Stimulated activated naive CD4-positive, alpha-beta T cell treated with Interleukin-2 at 50 U/mL for 16 hours (primary cell): ENCODE measurements around the gene PACSIN3.
A peak's percentile ranks its signal among the peaks of the same experiment; 100 is the strongest.

Source experiments
- DNase-seq: peaks from one replicate; lab custom pipeline; 2025; lab: John Stamatoyannopoulos, UW

Gene PACSIN3

GRCh38 chr11:47152953-47153950, 33.0 kb downstream of the PACSIN3 start:
- DNase-seq: peak; percentile 31

DNA sequence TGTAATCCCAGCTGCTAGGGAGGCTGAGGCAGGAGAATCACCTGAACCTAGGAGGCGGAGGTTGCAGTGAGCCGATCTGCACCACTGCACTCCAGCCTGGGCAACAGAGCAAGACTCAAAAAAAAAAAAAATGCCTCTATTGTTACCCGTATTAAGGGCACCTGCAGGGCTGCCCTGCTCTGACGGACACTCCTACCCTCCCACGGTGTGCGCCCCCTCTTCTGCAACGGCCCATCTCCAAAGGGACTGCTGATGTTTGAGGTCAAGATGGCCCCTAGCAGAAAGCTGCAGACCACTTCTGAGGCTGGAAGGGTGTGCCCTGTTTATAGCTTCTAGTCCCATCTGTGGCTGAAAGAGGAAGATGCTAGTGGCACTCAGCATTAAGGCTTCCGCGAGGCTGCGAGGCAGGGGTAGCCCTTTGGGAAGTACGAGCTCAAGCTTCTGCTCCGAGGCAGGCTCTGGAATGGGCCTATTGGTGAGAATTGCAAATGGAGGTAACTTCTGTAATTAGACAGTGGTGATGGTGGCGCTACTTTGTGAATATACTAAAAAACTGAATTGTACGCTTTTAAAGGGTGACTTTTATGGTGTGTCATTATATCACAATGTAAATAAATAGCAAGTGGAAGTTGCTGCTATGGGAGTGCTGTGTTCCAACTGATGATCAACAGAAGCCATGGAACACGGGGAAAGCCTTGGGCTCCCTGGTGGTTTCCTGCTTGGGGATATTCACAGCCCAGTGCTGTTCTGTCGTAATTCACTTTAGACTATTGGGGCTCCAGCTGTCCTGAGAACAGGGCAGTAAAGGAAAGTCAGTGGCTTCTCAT, 33.9 kb downstream of the PACSIN3 start:
- DNase-seq: no peak

DNA sequence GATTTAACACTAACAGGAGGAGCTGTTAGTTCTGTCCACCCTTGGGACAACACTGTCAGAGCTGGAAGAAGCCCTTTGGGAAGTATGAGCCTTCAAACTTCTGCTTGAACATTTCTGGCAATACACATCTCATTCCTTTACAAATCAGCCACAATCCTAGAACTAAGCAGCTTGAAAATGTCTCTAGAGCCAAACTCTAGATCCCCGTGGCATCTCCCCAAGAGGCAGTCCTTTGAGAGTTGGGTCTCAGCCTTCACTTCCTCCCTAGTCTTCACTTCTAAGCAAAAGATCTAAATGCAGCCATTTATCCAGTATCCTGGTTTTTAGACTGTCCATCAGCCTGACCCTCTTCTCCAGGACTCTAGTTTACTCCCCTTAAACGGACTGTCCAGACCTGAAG, 36.5 kb downstream of the PACSIN3 start:
- DNase-seq: no peak

DNA sequence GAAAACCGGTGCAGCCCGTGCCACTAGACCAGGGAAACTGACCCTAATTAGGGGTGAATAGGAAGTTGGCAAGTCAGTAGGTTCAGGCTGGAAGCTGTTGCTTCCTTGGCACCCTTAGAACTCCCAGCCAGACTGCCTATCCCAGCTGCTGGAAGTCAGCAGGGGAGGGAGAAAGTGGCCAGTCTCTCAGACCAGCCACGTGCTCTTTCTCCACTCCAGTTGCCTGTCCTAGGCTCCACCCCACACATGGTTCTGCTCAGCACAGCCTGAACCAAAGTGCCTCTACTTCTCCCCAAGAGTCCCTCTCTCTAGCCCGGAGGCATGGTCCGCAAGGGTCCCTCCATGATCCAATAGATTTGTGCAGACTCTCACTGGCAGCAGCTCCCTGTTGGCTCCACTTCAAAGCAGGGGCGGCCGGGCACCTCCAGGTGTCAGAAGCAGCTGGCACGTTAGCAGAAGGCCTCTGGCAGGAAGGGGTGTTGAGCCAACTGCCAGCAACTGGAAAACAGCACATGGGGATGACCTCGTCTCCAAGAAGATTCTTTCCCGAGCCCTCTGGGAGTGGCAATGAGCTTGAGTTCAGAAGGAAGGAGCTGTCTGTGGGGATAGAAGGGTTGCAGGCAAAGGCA, 37.2 kb downstream of the PACSIN3 start:
- DNase-seq: no peak

- no peak for DNase-seq
Measured at GRCh38 chr11:47148270-47148669, 38.0 kb downstream of the PACSIN3 start.

DNA sequence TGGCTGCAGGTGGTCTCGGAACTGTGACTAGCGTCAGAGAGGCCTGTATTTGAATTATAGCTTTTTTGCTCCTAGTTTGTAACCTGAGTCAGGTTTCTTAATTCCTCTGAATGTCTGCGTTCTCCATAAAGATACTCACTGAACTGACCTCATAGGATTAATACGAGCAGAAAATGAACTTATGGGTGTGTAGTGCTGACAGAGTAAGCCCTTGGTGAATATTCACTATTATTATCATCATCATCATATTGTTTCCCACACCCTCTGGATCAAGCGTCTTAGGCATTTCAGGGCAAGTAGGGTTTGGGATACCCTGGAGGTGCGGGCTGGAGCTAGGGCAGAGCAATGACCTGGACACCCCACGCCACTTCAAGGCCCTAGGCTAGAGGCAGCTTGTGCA, 38.6 kb downstream of the PACSIN3 start:
- no peak for DNase-seq

DNA sequence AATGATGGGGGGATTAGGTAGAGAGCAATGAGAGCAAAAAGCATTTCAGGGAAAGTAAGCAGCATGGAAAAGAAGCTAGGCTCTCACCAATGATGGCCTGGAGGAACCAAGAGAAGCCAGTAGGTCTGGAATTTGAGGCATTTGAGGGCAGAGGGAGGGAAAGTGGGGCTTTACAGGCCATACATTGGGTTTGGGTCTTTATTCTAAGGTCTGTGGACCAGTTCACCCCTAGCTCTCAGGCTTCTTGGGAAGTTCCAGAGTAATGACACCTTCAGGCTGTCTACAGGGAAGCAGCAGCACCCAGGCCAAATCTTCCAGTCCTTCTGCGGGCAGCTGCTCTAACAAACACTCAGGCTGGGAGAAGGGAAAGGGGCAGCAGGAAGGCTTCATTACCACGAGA, 39.0 kb downstream of the PACSIN3 start:
- DNase-seq: no peak

- DNase-seq: no peak
Measured at GRCh38 chr11:47144541-47144940, 41.7 kb downstream of the PACSIN3 start.

GRCh38 chr11:47143322-47143721, 42.9 kb downstream of the PACSIN3 start:
- DNase-seq: no peak

DNA sequence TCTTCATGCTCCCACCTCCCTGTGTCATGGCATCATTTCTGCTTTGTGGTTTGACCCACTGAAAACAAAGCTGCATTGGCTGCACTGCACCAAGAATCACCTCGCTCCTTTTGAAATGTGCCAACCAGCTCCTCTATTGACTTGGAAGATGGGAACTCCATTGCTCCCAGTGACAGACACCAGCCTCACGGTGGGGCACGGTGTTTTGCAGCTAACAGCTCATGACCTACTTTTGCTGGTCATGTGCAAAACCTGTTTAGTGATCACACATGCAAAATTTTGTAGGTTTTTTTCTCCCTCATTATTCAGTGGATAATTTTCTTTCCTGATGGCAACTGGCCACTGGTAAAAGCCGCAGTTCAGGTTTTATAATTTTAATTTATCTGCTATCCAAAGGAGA, 46.4 kb downstream of the PACSIN3 start:
- no peak for DNase-seq

DNA sequence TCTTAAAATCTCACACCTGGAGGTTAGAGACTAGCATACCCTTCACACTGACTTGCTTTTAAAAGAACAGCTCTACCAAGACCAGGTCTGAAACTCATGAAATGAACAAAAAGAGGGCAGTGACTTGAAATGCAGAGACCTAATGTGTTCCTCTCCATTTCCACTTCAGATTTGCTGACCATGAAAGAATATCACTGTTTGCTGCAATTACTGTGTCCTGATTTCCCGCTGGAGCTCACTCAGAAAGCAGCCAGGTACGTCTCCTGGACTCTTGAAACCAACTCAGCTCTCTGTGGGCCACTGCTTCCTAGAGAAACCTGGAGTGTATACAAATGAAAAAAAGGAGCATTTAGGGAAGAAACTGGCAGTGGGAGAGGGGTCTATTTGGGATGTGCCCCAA, 48.8 kb downstream of the PACSIN3 start:
- DNase-seq: no peak

DNA sequence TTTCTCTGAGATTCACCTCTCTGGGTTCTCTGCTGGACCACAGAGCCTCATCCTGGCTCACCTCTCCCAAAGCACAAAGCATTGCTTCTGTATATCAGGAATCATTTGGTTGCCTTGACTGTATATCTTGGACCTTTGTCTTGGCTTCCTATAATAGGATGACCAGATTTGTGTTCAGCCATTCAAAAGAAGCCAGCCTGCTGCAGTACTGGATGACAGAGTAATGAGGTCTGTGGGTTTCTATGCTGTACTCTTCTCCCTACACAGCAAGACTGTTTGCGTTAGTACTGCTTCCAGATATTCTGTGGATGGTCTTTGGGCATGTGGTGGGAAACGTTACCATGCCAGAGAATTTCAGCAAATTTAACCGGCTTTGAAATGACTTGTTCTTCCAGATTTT, 49.3 kb downstream of the PACSIN3 start:
- no peak for DNase-seq

DNA sequence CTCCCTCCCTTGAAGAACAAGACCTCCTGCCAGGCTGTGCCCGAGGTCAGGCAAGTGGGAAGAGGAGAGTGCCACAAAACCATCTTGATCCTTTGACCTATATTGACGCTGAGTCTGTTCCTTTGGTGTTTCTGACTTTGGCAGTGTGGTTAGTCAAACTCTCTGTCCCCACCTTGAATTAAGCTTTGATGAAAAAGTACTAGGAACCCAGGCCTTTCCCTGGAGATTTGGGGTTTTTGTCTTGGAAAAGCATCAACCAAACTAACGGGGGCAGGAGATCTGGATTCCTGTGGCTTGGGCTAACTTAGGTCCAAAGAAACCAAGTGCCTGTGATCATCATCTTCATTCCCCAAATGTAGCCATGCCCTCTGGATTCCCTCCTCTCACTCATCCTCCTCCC, 49.9 kb downstream of the PACSIN3 start:
- DNase-seq: no peak

GRCh38 chr11:47132981-47133380, 53.3 kb downstream of the PACSIN3 start:
- no peak for DNase-seq

GRCh38 chr11:47132490-47132889, 53.7 kb downstream of the PACSIN3 start:
- no peak for DNase-seq

DNA sequence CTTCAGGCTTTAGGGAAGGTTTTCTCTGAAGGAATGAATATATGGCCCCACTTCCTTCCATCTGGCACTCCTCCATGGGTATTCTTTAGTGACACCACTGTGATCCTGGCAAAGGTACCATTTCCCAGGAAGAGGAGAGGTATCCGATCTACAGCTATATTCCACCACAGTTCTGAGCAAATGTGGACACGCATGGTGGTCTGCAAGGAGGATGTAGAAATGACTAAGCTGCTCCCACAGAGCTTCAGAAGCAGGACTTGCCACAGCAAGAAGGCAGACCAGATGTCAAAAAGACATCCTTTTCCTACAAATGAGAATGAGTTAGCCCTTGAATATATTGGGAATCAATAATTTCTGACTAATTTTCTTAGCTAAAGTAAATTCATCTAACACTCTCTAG, 55.1 kb downstream of the PACSIN3 start:
- no peak for DNase-seq

DNA sequence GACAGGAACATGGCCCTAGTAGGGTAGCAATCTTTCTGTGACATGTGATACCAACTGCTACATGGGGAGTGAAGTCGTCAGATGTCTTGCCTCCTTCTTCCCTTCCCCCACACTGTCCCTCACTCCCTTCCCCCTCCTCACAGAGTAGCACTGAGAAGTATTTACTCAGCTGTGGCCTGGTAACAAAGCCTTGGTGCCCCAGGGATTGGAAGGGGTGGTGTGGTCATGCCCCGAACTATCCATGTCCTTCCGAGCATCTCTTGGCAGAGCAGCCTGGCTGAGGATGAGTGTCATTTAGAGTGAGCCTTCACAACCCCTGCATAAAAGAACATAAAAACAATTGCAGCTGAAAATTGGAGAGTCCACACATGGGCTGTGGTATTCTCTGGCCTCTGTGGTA, 55.7 kb downstream of the PACSIN3 start:
- DNase-seq: no peak
